ENCODE data around the gene WDR82. TPM values are rescaled to one million over a fixed set of nuclear protein-coding genes. Genes with fewer than 3 reads are reported as not detected.

Gene WDR82
- total RNA-seq, 1 donor from 2014 or later = 93.1 TPM

DNA sequence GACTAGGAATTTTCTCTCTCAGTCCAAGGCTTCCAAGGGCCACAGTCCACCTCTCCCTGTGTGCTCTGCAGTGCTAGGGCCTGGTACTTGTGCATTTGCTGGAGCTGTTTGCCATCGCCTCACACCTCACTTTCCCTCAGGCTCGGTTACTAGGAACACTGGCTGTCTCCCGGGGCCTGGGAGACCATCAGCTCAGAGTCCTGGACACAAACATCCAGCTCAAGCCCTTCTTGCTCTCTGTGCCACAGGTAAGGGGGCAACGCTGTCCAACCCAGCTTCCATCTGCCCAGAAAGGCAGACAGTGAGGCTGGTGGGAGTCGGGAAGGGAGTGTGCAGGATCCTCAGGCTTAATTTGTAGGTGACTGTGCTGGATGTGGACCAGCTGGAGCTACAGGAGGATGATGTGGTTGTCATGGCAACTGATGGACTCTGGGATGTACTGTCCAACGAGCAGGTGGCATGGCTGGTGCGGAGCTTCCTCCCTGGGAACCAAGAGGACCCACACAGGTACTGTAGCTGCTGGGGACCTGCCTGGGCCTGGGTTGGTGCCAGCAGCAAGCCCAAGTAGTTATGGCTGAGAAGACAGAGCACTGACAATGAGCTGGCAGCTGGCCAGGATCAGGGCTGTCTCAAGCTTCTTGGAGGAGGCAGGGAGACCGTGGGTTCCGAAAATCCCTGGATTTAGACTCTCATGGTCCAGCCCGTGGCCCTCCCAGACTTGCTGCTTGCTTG, 29.5 kb downstream of the WDR82 start:
- Mint-ChIP-seq H3K27ac (peak overlapping the region; percentile 76), H3K4me1 (ENCODE audit: low read depth) (no peaks in the 10 kb centered on the region), H3K27me3 (peaks cover 26% of the 10 kb centered on the region), H3K9me3 (ENCODE audit: low read depth) (no peaks in the 10 kb centered on the region), H3K36me3 (ENCODE audit: insufficient read depth) (peaks cover 11% of the 10 kb centered on the region), H3K4me3 (ENCODE audit: low read depth) (no peak overlapping the region)
- TF ChIP-seq, protein P1, sequence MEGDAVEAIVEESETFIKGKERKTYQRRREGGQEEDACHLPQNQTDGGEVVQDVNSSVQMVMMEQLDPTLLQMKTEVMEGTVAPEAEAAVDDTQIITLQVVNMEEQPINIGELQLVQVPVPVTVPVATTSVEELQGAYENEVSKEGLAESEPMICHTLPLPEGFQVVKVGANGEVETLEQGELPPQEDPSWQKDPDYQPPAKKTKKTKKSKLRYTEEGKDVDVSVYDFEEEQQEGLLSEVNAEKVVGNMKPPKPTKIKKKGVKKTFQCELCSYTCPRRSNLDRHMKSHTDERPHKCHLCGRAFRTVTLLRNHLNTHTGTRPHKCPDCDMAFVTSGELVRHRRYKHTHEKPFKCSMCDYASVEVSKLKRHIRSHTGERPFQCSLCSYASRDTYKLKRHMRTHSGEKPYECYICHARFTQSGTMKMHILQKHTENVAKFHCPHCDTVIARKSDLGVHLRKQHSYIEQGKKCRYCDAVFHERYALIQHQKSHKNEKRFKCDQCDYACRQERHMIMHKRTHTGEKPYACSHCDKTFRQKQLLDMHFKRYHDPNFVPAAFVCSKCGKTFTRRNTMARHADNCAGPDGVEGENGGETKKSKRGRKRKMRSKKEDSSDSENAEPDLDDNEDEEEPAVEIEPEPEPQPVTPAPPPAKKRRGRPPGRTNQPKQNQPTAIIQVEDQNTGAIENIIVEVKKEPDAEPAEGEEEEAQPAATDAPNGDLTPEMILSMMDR (IDR thresholded peaks at IDR 0.05; ENCODE audit: unreplicated experiment) = no peak
- DNase-seq (ENCODE audit: low spot score, unreplicated experiment) = no peak

DNA sequence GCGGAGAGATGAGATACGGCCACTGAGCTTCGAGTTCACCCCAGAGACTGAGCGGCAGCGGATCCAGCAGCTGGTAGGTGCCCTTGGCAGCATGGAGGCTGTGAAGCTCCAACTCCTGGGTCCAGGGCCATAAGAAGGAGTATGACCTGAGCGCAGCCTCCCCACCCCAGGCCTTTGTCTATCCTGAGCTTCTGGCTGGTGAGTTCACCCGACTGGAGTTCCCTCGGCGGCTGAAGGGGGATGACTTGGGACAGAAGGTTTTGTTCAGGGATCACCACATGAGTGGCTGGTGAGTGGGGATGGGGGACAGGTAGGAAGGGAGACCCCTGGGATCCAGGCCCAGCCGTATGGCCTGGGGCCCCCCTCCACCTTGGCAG, 30.3 kb downstream of the WDR82 start:
- Mint-ChIP-seq H3K27ac (no peak overlapping the region), H3K36me3 (ENCODE audit: insufficient read depth) (peaks cover 8% of the 10 kb centered on the region), H3K27me3 (peaks cover 31% of the 10 kb centered on the region), H3K4me3 (ENCODE audit: low read depth) (no peak overlapping the region), H3K9me3 (ENCODE audit: low read depth) (no peaks in the 10 kb centered on the region), H3K4me1 (ENCODE audit: low read depth) (no peaks in the 10 kb centered on the region)
- TF ChIP-seq, protein P1 (IDR thresholded peaks at IDR 0.05; ENCODE audit: unreplicated experiment) = no peak
- DNase-seq (ENCODE audit: low spot score, unreplicated experiment) = no peak

- peaks cover 6% of the 10 kb centered on the region for H3K36me3 Mint-ChIP-seq (ENCODE audit: insufficient read depth)
- no peaks in the 10 kb centered on the region for H3K9me3 Mint-ChIP-seq (ENCODE audit: low read depth)
- TF ChIP-seq, protein P1 (IDR thresholded peaks at IDR 0.05; ENCODE audit: unreplicated experiment) = no peak
- no peaks in the 10 kb centered on the region for H3K4me1 Mint-ChIP-seq (ENCODE audit: low read depth)
- H3K4me3 Mint-ChIP-seq (ENCODE audit: low read depth) = no peak overlapping the region
- no peak overlapping the region for H3K27ac Mint-ChIP-seq
- peaks cover 32% of the 10 kb centered on the region for H3K27me3 Mint-ChIP-seq
- DNase-seq (ENCODE audit: low spot score, unreplicated experiment) = no peak
These were observed 30.9 kb downstream of the WDR82 start for GRCh38 chr3:52247409-52248164.

- peaks cover 4% of the 10 kb centered on the region for H3K36me3 Mint-ChIP-seq (ENCODE audit: insufficient read depth)
These were observed 31.6 kb downstream of the WDR82 start for GRCh38 chr3:52246728-52247408.

GRCh38 chr3:52246264-52246620, 32.2 kb downstream of the WDR82 start:
- peaks cover 3% of the 10 kb centered on the region for H3K36me3 Mint-ChIP-seq (ENCODE audit: insufficient read depth)
- TF ChIP-seq, protein P1 (IDR thresholded peaks at IDR 0.05; ENCODE audit: unreplicated experiment) = no peak
- no peaks in the 10 kb centered on the region for H3K9me3 Mint-ChIP-seq (ENCODE audit: low read depth)
- peaks cover 36% of the 10 kb centered on the region for H3K27me3 Mint-ChIP-seq
- peaks cover 1% of the 10 kb centered on the region for H3K4me1 Mint-ChIP-seq (ENCODE audit: low read depth)
- DNase-seq (ENCODE audit: low spot score, unreplicated experiment) = no peak
- peak overlapping the region; percentile 67 for H3K4me3 Mint-ChIP-seq (ENCODE audit: low read depth)
- H3K27ac Mint-ChIP-seq = peak overlapping the region; percentile 69

More at GRCh38 chr3:52246728-52247408, 31.6 kb downstream of the WDR82 start:
- Mint-ChIP-seq H3K4me1 (ENCODE audit: low read depth) (peaks cover 1% of the 10 kb centered on the region), H3K4me3 (ENCODE audit: low read depth) (peak overlapping the region; percentile 16), H3K27me3 (peaks cover 35% of the 10 kb centered on the region), H3K9me3 (ENCODE audit: low read depth) (no peaks in the 10 kb centered on the region), H3K27ac (peak overlapping the region; percentile 69)
- no peak for DNase-seq (ENCODE audit: low spot score, unreplicated experiment)
- TF ChIP-seq, protein P1 (IDR thresholded peaks at IDR 0.05; ENCODE audit: unreplicated experiment) = no peak

Data from progenitor cell of endocrine pancreas (in vitro differentiated cells).